Progenitor cell of endocrine pancreas (in vitro differentiated cells): Measurements from ENCODE around the gene CLEC16A. TPM values are rescaled to one million over a fixed set of nuclear protein-coding genes. Genes with fewer than 3 reads are reported as not detected.

Source experiments
- DNase-seq: peaks from one replicate; pipeline ENCODE4 v3.0.0; 2021; ENCODE audit warnings: low spot score; ENCODE audit not compliant: unreplicated experiment
- H3K27ac Mint-ChIP-seq: 2 replicates; pipeline ENCODE4 v1.8.0; 2021; ENCODE audit warnings: mild to moderate bottlenecking, moderate library complexity, mixed read lengths
- H3K27me3 Mint-ChIP-seq: 2 replicates; pipeline ENCODE4 v1.8.0; 2021; ENCODE audit warnings: mixed read lengths
- H3K36me3 Mint-ChIP-seq: 2 replicates; pipeline ENCODE4 v1.8.0; 2022; ENCODE audit warnings: mixed read lengths; ENCODE audit not compliant: insufficient read depth
- H3K4me1 Mint-ChIP-seq: 2 replicates; pipeline ENCODE4 v1.8.0; 2021; ENCODE audit warnings: low read depth, mixed read lengths
- H3K4me3 Mint-ChIP-seq: 2 replicates; pipeline ENCODE4 v1.8.0; 2021; ENCODE audit warnings: low read depth, mild to moderate bottlenecking, moderate library complexity, mixed read lengths
- H3K9me3 Mint-ChIP-seq: 2 replicates; pipeline ENCODE4 v1.8.0; 2021; ENCODE audit warnings: low read depth, mixed read lengths
- CTCF ChIP-seq: fragments of 200-600 bp; sonication (generic); IDR thresholded peaks from one replicate; pipeline ENCODE4 v1.5.0; 2021; ENCODE audit warnings: antibody characterized with exemption, mild to moderate bottlenecking; ENCODE audit not compliant: unreplicated experiment
- total RNA-seq: library from RNA; stranded (reverse); gene quantifications from 2 replicates; pipeline ENCODE4 v1.2.1, GENCODE V29; 2021

Gene CLEC16A
- total RNA-seq, 1 donor from 2014 or later, result 34.3 TPM

DNA sequence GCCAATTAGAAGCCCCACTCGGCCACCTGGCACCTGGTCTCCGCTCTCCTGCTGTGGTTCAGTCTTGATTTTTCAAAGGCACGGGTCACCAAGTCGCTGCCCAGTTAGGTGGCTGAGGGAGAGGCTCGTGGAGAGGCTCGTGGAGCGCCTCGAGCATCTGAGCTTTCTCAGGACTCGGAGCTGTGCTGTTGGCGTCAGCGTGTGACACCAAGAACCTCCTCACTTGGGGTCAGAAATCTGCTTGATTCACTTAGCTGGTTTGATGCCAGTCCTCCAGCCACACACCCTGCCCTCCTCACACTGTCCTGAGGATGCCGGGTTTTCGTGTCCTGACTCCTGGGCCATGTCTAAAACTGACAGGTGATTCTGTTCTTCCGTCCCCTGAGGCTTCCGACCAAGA, 229.1 kb downstream of the CLEC16A start:
- no peaks in the 10 kb centered on the region for H3K27me3 Mint-ChIP-seq
- peaks cover 9% of the 10 kb centered on the region for H3K36me3 Mint-ChIP-seq
- no peak for TF ChIP-seq CTCF
- no peak for DNase-seq
- no peak overlapping the region for H3K27ac Mint-ChIP-seq
- H3K4me3 Mint-ChIP-seq, result no peak overlapping the region
- H3K9me3 Mint-ChIP-seq, result no peaks in the 10 kb centered on the region
- H3K4me1 Mint-ChIP-seq, result no peaks in the 10 kb centered on the region

DNA sequence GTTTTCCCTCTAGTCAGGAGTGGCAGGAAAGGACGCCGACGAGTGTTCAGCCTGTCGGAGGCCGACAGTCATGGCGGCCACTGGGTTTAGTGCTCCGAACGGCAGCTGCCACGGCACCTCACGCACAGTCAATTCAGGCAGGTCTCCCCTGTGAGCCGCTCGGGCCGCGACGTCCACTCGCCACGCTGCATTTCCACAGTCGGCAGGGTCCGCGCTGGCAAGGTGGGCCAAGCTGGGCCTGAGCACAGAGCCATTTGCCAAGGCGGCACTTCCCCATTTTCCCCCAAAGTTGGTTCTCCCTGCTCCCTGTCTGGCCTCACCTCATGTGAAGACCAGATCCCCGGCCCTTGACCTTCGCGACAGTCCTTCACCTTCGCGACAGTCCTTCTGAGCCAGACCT, 229.8 kb downstream of the CLEC16A start:
- Mint-ChIP-seq H3K9me3 (no peaks in the 10 kb centered on the region), H3K4me3 (no peak overlapping the region), H3K27ac (no peak overlapping the region), H3K4me1 (no peaks in the 10 kb centered on the region), H3K36me3 (peaks cover 9% of the 10 kb centered on the region), H3K27me3 (no peaks in the 10 kb centered on the region)
- DNase-seq, result no peak
- no peak for TF ChIP-seq CTCF

GRCh38 chr16:11175106-11175786, 230.9 kb downstream of the CLEC16A start:
- H3K9me3 Mint-ChIP-seq, result no peaks in the 10 kb centered on the region
- no peaks in the 10 kb centered on the region for H3K4me1 Mint-ChIP-seq
- H3K27ac Mint-ChIP-seq, result no peak overlapping the region
- DNase-seq, result no peak
- no peak for TF ChIP-seq CTCF
- H3K4me3 Mint-ChIP-seq, result no peak overlapping the region
- peaks cover 11% of the 10 kb centered on the region for H3K36me3 Mint-ChIP-seq
- no peaks in the 10 kb centered on the region for H3K27me3 Mint-ChIP-seq

DNA sequence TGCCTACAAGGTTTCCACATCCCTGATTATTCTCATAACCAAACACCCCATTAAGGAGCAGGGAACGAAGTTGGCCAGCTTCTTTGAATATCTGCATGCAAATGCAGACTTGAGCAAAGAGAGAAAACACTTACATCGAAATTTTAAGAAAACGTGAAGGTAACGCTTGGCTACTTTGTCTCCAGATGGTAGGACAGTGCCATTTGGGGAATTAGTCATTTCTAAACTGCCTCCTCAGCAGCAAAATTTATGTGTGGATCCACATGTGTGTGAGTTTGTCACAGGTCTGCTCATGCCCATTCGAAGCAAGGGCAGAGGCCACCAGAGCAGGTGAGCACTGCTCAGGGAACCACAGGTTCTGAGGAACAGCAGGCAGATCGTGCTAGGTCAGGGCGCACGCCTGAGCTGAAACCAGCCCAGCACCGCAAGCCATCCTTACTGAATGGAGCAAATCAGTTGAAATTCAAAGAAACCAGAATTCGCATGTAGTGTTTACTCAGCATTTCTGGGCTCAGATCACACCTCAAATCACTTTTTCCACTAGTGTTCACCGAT, 231.5 kb downstream of the CLEC16A start:
- Mint-ChIP-seq H3K27ac (no peak overlapping the region), H3K36me3 (peaks cover 11% of the 10 kb centered on the region), H3K4me1 (no peaks in the 10 kb centered on the region), H3K9me3 (no peaks in the 10 kb centered on the region), H3K4me3 (no peak overlapping the region), H3K27me3 (no peaks in the 10 kb centered on the region)
- no peak for DNase-seq
- TF ChIP-seq CTCF, result no peak

DNA sequence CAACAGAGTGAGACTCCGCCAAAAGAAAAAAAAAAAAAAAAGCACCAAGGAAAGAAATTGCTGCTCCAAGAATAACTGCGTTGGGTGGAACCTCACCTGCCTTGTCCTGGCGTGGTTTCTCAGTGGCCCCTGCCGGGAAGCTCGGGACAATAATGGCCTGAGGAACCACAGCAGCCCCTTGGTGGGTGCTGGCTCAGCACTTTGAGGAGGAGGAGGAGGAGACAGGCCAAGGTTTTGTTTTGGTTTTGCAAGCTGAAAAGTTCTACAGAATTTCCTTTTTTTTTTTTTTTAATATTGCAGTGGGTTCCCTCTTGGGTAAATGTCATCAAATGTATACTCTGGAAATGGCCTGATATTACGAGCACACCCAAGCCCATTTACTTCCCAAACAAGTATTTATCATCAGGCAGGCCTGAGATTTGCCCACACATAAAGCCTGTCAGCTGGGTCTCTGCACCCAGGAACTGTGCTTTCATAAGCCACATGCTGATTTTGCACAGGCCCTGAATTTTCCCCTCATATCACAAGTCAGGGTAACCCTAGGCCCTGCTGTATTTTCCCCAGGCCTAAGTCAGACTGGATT, 233.3 kb downstream of the CLEC16A start:
- Mint-ChIP-seq H3K4me3 (no peak overlapping the region), H3K4me1 (no peaks in the 10 kb centered on the region), H3K27ac (no peak overlapping the region), H3K9me3 (no peaks in the 10 kb centered on the region), H3K27me3 (no peaks in the 10 kb centered on the region), H3K36me3 (peaks cover 10% of the 10 kb centered on the region)
- no peak for TF ChIP-seq CTCF
- DNase-seq, result no peak
